Left lung (tissue), 10 donors: Measurements from ENCODE around the gene TOP2A. TPM values are rescaled to one million over a fixed set of nuclear protein-coding genes. Genes with fewer than 3 reads are reported as not detected.

Source experiments
- ATAC-seq: fragments of 200-7000 bp; cut with Tn5 transposase; one replicate; pipeline ENCODE4 v1.9.1; 2020; ENCODE audit warnings: moderate library complexity
- DNase-seq, 4 donors: peaks; one replicate each; pipeline ENCODE4 v3.0.0-alpha.2; 2013 to 2020
- H3K27ac ChIP-seq, 2 donors: fragments of 200-600 bp; sonication (generic) in 1 of 2; one replicate each; pipeline versions ENCODE4 v1.5.0 to v1.8.0; 2020 to 2021
- H3K27me3 ChIP-seq, 2 donors: fragments of 200-600 bp; sonication (generic) in 1 of 2; one replicate each; pipeline versions ENCODE4 v1.5.0 to v1.8.0; 2020 to 2021
- H3K36me3 ChIP-seq, 2 donors: fragments of 200-600 bp; sonication (generic) in 1 of 2; one replicate each; pipeline versions ENCODE4 v1.5.0 to v1.8.0; 2020 to 2021
- H3K4me1 ChIP-seq, 2 donors: fragments of 200-600 bp; one replicate each; pipeline ENCODE4 v1.8.0; 2021
- H3K4me3 ChIP-seq, 2 donors: fragments of 200-600 bp; sonication (generic) in 1 of 2; one replicate each; pipeline versions ENCODE4 v1.5.0 to v1.8.0; 2020 to 2021; ENCODE audit warnings: mild to moderate bottlenecking in 1 of 2
- H3K9me3 ChIP-seq, 2 donors: fragments of 200-600 bp; sonication (generic) in 1 of 2; one replicate each; pipeline versions ENCODE4 v1.5.0 to v1.8.0; 2020 to 2021
- CTCF ChIP-seq, 2 donors: fragments of 200-600 bp; sonication (generic) in 1 of 2; IDR thresholded peaks; one replicate each; pipeline versions ENCODE4 v1.5.0 to v1.8.0; 2021; ENCODE audit warnings: antibody characterized with exemption in 2 of 2
- intact Hi-C, 2 donors: fragments of 100-400 bp; cut with DNase I; formaldehyde crosslinking; loops; one replicate each; pipeline versions ENCODE4 v1.11.2 to v1.14.2; 2022
- polyA plus RNA-seq, 6 donors: library from polyadenylated mRNA; unstranded; fragments of 120-200 nt; gene quantifications; one replicate each; pipeline ENCODE4 v1.2.1, GENCODE V29; 2013; ENCODE audit not compliant: insufficient read length in 6 of 6
- total RNA-seq, 2 donors: library from RNA; stranded (reverse); fragmentation: NEBNext Ultra II Directional; extraction: Animal tissue kit (Norgen Biotek cat#: 25700); gene quantifications; one replicate each; pipeline ENCODE4 v1.2.1, GENCODE V29; 2021
- donor health status: DM: no; HTN: yes; CAD: no.
- donor health status: DM: no; HTN: no; CAD: no.

The TOP2A gene
- total and polyA plus RNA-seq, 8 donors: 18.1 to 314 (median 139) TPM

- no peak for TF ChIP-seq CTCF (IDR thresholded peaks at IDR 0.05)
- ATAC-seq (peak; percentile 37), DNase-seq (peak in 2 of 4 donors; percentile 40 to 85)
- H3K4me1 ChIP-seq: peaks cover 0 to 36% of the 10 kb centered on the region in 2 donors
- peak overlapping the region in 1 of 2 donors; percentile 50 for H3K27ac ChIP-seq
- H3K9me3 ChIP-seq: no peaks in the 10 kb centered on the region
- peaks cover 0 to 45% of the 10 kb centered on the region in 2 donors for H3K27me3 ChIP-seq
- intact Hi-C loops: loop anchor here in 1 of 2 donors (5.0 kb wide), 1 partner anchor 169 kb away; no protein-coding TSS in a partner anchor
- no peaks in the 10 kb centered on the region for H3K36me3 ChIP-seq
- peak overlapping the region; percentile 49 to 54 for H3K4me3 ChIP-seq
These were observed 54.4 kb downstream of the TOP2A start for GRCh38 chr17:40363111-40363827.

GRCh38 chr17:40362696-40363110 is 55.0 kb downstream of the TOP2A start:
- H3K36me3 ChIP-seq: no peaks in the 10 kb centered on the region
- intact Hi-C loops: loop anchor here in 1 of 2 donors (5.0 kb wide), 1 partner anchor 170 kb away; no protein-coding TSS in a partner anchor
- DNase-seq (peak in 3 of 4 donors; percentile 70 to 94 (median 83)), ATAC-seq (peak; percentile 80)
- peak overlapping the region in 1 of 2 donors; percentile 50 for H3K27ac ChIP-seq
- peaks cover 0 to 45% of the 10 kb centered on the region in 2 donors for H3K27me3 ChIP-seq
- H3K4me3 ChIP-seq: peak overlapping the region; percentile 49 to 54
- no peaks in the 10 kb centered on the region for H3K9me3 ChIP-seq
- TF ChIP-seq CTCF (IDR thresholded peaks at IDR 0.05): peak; percentile 61 to 65
- peaks cover 0 to 42% of the 10 kb centered on the region in 2 donors for H3K4me1 ChIP-seq

- Histone ChIP-seq H3K27me3 (peaks cover 0 to 45% of the 10 kb centered on the region in 2 donors), H3K9me3 (no peaks in the 10 kb centered on the region), H3K27ac (peak overlapping the region in 1 of 2 donors; percentile 50), H3K36me3 (peaks cover 0 to 3% of the 10 kb centered on the region in 2 donors), H3K4me1 (peaks cover 0 to 48% of the 10 kb centered on the region in 2 donors), H3K4me3 (peak overlapping the region; percentile 49 to 54)
- DNase-seq: peak in 1 of 4 donors; percentile 39
- no peak for TF ChIP-seq CTCF (IDR thresholded peaks at IDR 0.05)
- no peak for ATAC-seq
- intact Hi-C loops: loop anchor here in 1 of 2 donors (5.0 kb wide), 1 partner anchor 170 kb away; no protein-coding TSS in a partner anchor
These were observed 55.6 kb downstream of the TOP2A start for GRCh38 chr17:40361925-40362695.

GRCh38 chr17:40361063-40361924 is 56.4 kb downstream of the TOP2A start:
- ATAC-seq: no peak

More at GRCh38 chr17:40361063-40361924, 56.4 kb downstream of the TOP2A start:
- intact Hi-C loops: loop anchor here in 1 of 2 donors (5.0 kb wide), 1 partner anchor 171 kb away; no protein-coding TSS in a partner anchor
- no peak for TF ChIP-seq CTCF (IDR thresholded peaks at IDR 0.05)
- Histone ChIP-seq H3K9me3 (no peaks in the 10 kb centered on the region), H3K27ac (no peak overlapping the region), H3K4me3 (no peak overlapping the region), H3K4me1 (peaks cover 0 to 48% of the 10 kb centered on the region in 2 donors), H3K27me3 (peaks cover 0 to 45% of the 10 kb centered on the region in 2 donors), H3K36me3 (peaks cover 0 to 11% of the 10 kb centered on the region in 2 donors)
- no peak for DNase-seq
